ENCODE data around the gene PTPN7.
"Not testable (repeated sequence)": the region's sequence is repeated elsewhere in the genome, so short reads cannot be mapped to it uniquely, and the experiment has no call there.

Gene PTPN7

DNA sequence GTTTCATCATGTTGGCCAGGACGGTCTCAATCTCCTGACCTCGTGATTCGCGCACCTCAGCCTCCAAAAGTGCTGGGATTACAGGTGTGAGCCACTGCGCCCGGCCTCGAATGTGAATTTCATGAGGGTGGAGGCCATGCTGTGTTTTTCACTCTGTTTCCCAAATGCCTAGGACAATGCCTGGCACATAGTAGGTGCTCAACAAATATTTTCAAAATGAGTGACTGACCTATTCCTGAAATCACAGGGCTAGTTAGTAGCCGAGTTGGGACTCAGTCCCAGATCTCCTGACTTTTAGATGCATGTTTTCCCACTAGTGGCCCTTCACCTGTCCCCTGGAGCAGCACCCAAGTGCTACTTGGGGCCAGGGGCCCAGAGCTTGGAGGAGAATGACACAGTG, 44.1 kb downstream of the PTPN7 start:
- no peaks in the 10 kb centered on the region for H3K79me2 ChIP-seq (ENCODE audit: insufficient read depth, low read length)
- H3K4me3 ChIP-seq (ENCODE audit: low read length, poor library complexity, severe bottlenecking): no peak overlapping the region
- no peaks in the 10 kb centered on the region for H4K20me1 ChIP-seq (ENCODE audit: insufficient read depth, low read length, poor library complexity, severe bottlenecking)
- no peak overlapping the region for H3K4me2 ChIP-seq (ENCODE audit: low read depth, low read length, poor library complexity, severe bottlenecking)
- H3K9me2 ChIP-seq (replicated peaks; ENCODE audit: low read depth, low read length): no peaks in the 10 kb centered on the region
- no peaks in the 10 kb centered on the region for H3K4me1 ChIP-seq (ENCODE audit: insufficient read depth, low read length, poor library complexity, severe bottlenecking)
- no peaks in the 10 kb centered on the region for H3F3A ChIP-seq (ENCODE audit: low read depth)
- H2AFZ ChIP-seq (ENCODE audit: low read length): no peak overlapping the region
- no peaks in the 10 kb centered on the region for H3K27me3 ChIP-seq (ENCODE audit: insufficient read depth, low read length, poor library complexity, severe bottlenecking)
- H3K9ac ChIP-seq (ENCODE audit: low read depth, low read length, poor library complexity, severe bottlenecking): no peak overlapping the region
- no peaks in the 10 kb centered on the region for H3K9me3 ChIP-seq (ENCODE audit: insufficient read depth, low read depth, low read length)
- TF ChIP-seq, protein P1, sequence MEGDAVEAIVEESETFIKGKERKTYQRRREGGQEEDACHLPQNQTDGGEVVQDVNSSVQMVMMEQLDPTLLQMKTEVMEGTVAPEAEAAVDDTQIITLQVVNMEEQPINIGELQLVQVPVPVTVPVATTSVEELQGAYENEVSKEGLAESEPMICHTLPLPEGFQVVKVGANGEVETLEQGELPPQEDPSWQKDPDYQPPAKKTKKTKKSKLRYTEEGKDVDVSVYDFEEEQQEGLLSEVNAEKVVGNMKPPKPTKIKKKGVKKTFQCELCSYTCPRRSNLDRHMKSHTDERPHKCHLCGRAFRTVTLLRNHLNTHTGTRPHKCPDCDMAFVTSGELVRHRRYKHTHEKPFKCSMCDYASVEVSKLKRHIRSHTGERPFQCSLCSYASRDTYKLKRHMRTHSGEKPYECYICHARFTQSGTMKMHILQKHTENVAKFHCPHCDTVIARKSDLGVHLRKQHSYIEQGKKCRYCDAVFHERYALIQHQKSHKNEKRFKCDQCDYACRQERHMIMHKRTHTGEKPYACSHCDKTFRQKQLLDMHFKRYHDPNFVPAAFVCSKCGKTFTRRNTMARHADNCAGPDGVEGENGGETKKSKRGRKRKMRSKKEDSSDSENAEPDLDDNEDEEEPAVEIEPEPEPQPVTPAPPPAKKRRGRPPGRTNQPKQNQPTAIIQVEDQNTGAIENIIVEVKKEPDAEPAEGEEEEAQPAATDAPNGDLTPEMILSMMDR (conservative IDR thresholded peaks at IDR 0.05; ENCODE audit: low read length): no peak
- TF ChIP-seq EZH2phosphoT487 (IDR thresholded peaks at IDR 0.05; ENCODE audit: borderline replicate concordance): no peak
- H3K36me3 ChIP-seq (ENCODE audit: insufficient read depth, low read length): no peaks in the 10 kb centered on the region

DNA sequence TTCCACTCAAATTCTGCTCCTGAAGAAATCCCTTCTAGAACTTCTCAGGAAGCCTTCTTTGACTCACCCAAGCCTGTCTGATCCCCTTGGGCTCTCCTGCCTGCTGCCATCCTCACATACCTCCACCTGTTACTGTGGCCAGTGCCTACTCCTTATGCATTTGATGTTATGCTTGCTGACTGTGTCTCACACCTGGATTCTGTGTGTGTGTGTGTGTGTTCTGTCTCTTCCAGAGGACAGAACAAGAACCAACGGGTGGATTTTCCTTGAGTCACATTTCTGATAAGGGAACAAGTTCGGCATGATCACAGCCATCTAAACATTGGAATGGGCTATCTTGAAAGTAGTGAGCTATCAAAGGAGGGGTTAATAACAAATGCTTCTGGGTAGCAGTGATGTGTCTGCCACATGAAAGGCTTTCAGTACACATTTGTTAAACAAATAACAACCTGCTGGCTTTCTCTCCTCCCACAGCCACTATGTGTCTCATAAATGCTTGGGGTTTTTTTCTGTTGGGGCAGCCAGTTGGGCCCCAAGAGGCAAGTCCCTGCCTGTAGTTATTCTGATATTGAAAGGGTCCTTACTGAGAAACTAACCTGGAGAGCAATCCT, 46.6 kb downstream of the PTPN7 start:
- Histone ChIP-seq H3K4me3 (ENCODE audit: low read length, poor library complexity, severe bottlenecking) (no peak overlapping the region), H3K9me3 (ENCODE audit: insufficient read depth, low read depth, low read length) (no peaks in the 10 kb centered on the region), H3K36me3 (ENCODE audit: insufficient read depth, low read length) (no peaks in the 10 kb centered on the region), H3K9ac (ENCODE audit: low read depth, low read length, poor library complexity, severe bottlenecking) (no peak overlapping the region), H3K4me2 (ENCODE audit: low read depth, low read length, poor library complexity, severe bottlenecking) (no peak overlapping the region), H3K27me3 (ENCODE audit: insufficient read depth, low read length, poor library complexity, severe bottlenecking) (no peaks in the 10 kb centered on the region), H2AFZ (ENCODE audit: low read length) (peak overlapping the region; percentile 36; the same call in 1 of the 2 replicates), H4K20me1 (ENCODE audit: insufficient read depth, low read length, poor library complexity, severe bottlenecking) (no peaks in the 10 kb centered on the region), H3F3A (ENCODE audit: low read depth) (no peaks in the 10 kb centered on the region), H3K4me1 (ENCODE audit: insufficient read depth, low read length, poor library complexity, severe bottlenecking) (no peaks in the 10 kb centered on the region), H3K9me2 (replicated peaks; ENCODE audit: low read depth, low read length) (no peaks in the 10 kb centered on the region), H3K79me2 (ENCODE audit: insufficient read depth, low read length) (no peaks in the 10 kb centered on the region)
- no peak for TF ChIP-seq EZH2phosphoT487 (IDR thresholded peaks at IDR 0.05; ENCODE audit: borderline replicate concordance)
- TF ChIP-seq, protein P1 (conservative IDR thresholded peaks at IDR 0.05; ENCODE audit: low read length): no peak

DNA sequence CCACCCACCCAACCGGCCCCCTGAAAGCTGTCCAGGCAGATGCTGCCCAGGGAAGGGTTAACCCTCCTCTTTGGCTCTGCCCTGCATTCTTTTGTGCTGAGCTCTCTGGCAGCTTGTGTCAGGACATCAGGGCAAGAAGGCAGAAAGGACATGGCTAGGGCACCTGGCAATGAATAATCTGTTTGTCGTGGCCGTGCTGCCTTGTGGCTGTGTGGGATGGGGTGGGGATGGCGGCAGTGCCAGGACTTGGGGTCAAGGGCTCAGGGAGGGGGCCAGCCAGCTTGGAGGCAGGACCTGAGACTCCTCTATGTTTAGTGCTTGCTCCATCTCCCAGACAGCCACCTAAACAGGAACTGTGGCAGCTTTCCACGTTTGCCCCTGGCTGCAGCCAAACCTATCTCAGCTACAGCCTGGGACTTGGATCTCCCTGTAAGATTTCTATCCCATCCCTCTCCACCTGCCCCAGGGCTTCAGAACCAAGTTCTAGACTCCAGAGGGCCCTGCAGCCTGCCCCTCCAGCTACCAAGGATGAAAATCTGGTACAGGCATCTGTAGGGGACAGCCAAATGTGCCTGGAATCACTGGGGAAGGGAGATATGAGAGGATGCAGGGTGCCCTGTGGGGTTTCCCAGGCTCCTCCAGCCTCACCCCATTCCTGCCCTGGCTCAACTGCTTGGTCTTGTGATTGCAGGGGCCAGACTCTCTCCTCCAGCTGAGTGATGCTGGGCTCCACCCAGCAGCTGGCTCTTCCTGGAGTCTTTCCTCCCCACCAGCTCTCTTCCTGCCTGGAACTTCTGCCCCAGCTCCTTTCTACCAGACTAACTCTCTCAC, 47.3 kb downstream of the PTPN7 start:
- peak overlapping the region; percentile 36; the same call in 1 of the 2 replicates for H2AFZ ChIP-seq (ENCODE audit: low read length)
- H3K4me2 ChIP-seq (ENCODE audit: low read depth, low read length, poor library complexity, severe bottlenecking): no peak overlapping the region
- TF ChIP-seq, protein P1 (conservative IDR thresholded peaks at IDR 0.05; ENCODE audit: low read length): no peak
- no peak for TF ChIP-seq EZH2phosphoT487 (IDR thresholded peaks at IDR 0.05; ENCODE audit: borderline replicate concordance)

DNA sequence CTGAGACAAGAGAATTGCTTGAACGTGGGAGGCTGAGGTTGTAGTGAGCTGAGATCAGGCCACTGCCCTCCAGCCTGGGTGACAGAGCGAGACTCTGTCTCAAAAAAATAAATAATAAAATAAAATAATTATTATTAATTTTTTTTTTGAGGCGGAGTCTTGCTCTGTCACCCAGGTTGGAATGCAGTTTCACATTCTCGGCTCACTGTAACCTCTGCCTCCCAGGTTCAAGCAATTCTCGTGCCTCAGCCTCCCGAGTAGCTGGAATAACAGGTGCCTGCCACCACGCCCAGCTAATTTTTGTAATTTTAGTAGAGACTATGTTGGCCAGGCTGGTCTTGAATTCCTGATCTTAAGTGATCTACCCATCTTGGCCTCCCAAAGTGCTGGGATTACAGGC, 48.8 kb downstream of the PTPN7 start:
- not testable (repeated sequence) for H3K27me3 ChIP-seq (ENCODE audit: insufficient read depth, low read length, poor library complexity, severe bottlenecking); H3F3A ChIP-seq (ENCODE audit: low read depth); H3K4me2 ChIP-seq (ENCODE audit: low read depth, low read length, poor library complexity, severe bottlenecking); H2AFZ ChIP-seq (ENCODE audit: low read length); H3K4me3 ChIP-seq (ENCODE audit: low read length, poor library complexity, severe bottlenecking); H3K36me3 ChIP-seq (ENCODE audit: insufficient read depth, low read length); H3K9me2 ChIP-seq (replicated peaks; ENCODE audit: low read depth, low read length); H3K9me3 ChIP-seq (ENCODE audit: insufficient read depth, low read depth, low read length); H4K20me1 ChIP-seq (ENCODE audit: insufficient read depth, low read length, poor library complexity, severe bottlenecking); H3K4me1 ChIP-seq (ENCODE audit: insufficient read depth, low read length, poor library complexity, severe bottlenecking); H3K79me2 ChIP-seq (ENCODE audit: insufficient read depth, low read length); H3K9ac ChIP-seq (ENCODE audit: low read depth, low read length, poor library complexity, severe bottlenecking)

More for the DNA sequence above, 47.3 kb downstream of the PTPN7 start:
- H3K9ac ChIP-seq (ENCODE audit: low read depth, low read length, poor library complexity, severe bottlenecking): no peak overlapping the region
- H4K20me1 ChIP-seq (ENCODE audit: insufficient read depth, low read length, poor library complexity, severe bottlenecking): no peaks in the 10 kb centered on the region
- no peak overlapping the region for H3K4me3 ChIP-seq (ENCODE audit: low read length, poor library complexity, severe bottlenecking)
- H3K9me3 ChIP-seq (ENCODE audit: insufficient read depth, low read depth, low read length): no peaks in the 10 kb centered on the region
- H3K9me2 ChIP-seq (replicated peaks; ENCODE audit: low read depth, low read length): no peaks in the 10 kb centered on the region
- H3K27me3 ChIP-seq (ENCODE audit: insufficient read depth, low read length, poor library complexity, severe bottlenecking): no peaks in the 10 kb centered on the region
- no peaks in the 10 kb centered on the region for H3F3A ChIP-seq (ENCODE audit: low read depth)
- no peaks in the 10 kb centered on the region for H3K4me1 ChIP-seq (ENCODE audit: insufficient read depth, low read length, poor library complexity, severe bottlenecking)
- no peaks in the 10 kb centered on the region for H3K36me3 ChIP-seq (ENCODE audit: insufficient read depth, low read length)
- H3K79me2 ChIP-seq (ENCODE audit: insufficient read depth, low read length): no peaks in the 10 kb centered on the region
